ENCODE data around the gene TACR1.

- no peak for TF ChIP-seq BHLHE40 (IDR thresholded peaks at IDR 0.05; ENCODE audit: borderline replicate concordance)
- no peak for TF ChIP-seq FOXM1 (IDR thresholded peaks at IDR 0.05; ENCODE audit: borderline replicate concordance)
- TF ChIP-seq FOXK2 (IDR thresholded peaks at IDR 0.05): no peak
- TF ChIP-seq NFRKB (IDR thresholded peaks at IDR 0.05): no peak
- TF ChIP-seq SP1 (IDR thresholded peaks at IDR 0.05): no peak
- TF ChIP-seq SUZ12 (IDR thresholded peaks at IDR 0.05): no peak
- TF ChIP-seq FOXA1 (IDR thresholded peaks at IDR 0.05): no peak
- no peak for TF ChIP-seq ZNF384 (IDR thresholded peaks at IDR 0.05)
- TF ChIP-seq CTBP1 (IDR thresholded peaks at IDR 0.05; ENCODE audit: borderline replicate concordance): no peak
- no peak for TF ChIP-seq TARDBP (IDR thresholded peaks at IDR 0.05)
- TF ChIP-seq ELF4 (IDR thresholded peaks at IDR 0.05): no peak
- TF ChIP-seq HDGF (IDR thresholded peaks at IDR 0.05; ENCODE audit: borderline replicate concordance): no peak
Observed at GRCh38 chr2:75045526-75046050, 153.7 kb downstream of the TACR1 start.
